ENCODE results near the gene CTXN3.

The CTXN3 gene

GRCh38 chr5:127650022-127650421, 1.1 kb downstream of the CTXN3 start:
- Histone ChIP-seq H3K79me2 (ENCODE audit: control insufficient read depth, insufficient read depth, low read length, unreplicated experiment) (no peaks in the 10 kb centered on the region), H3K4me1 (ENCODE audit: control insufficient read depth, insufficient read depth, low read length, unreplicated experiment) (peaks cover 4% of the 10 kb centered on the region), H3K27me3 (ENCODE audit: insufficient read depth, low read length) (0 out of 2 replicates have a peak, but pooled peaks cover 4% of the 10 kb centered on the region), H3K4me3 (ENCODE audit: low read depth, low read length) (no peak overlapping the region), H3K36me3 (ENCODE audit: insufficient read depth, low read length) (no peaks in the 10 kb centered on the region), H2AFZ (ENCODE audit: low read length, unreplicated experiment) (no peak overlapping the region), H3K27ac (ENCODE audit: low read depth, low read length) (no peak overlapping the region)

- Histone ChIP-seq H3K4me1 (ENCODE audit: control insufficient read depth, insufficient read depth, low read length, unreplicated experiment) (peaks cover 4% of the 10 kb centered on the region), H3K27ac (ENCODE audit: low read depth, low read length) (no peak overlapping the region), H3K27me3 (ENCODE audit: insufficient read depth, low read length) (0 out of 2 replicates have a peak, but pooled peaks cover 4% of the 10 kb centered on the region), H2AFZ (ENCODE audit: low read length, unreplicated experiment) (no peak overlapping the region), H3K79me2 (ENCODE audit: control insufficient read depth, insufficient read depth, low read length, unreplicated experiment) (no peaks in the 10 kb centered on the region), H3K36me3 (ENCODE audit: insufficient read depth, low read length) (no peaks in the 10 kb centered on the region), H3K4me3 (ENCODE audit: low read depth, low read length) (no peak overlapping the region)
Measured at GRCh38 chr5:127650649-127651048, 1.8 kb downstream of the CTXN3 start.

- H3K4me1 ChIP-seq (ENCODE audit: control insufficient read depth, insufficient read depth, low read length, unreplicated experiment) = peaks cover 4% of the 10 kb centered on the region
- no peak overlapping the region for H3K27ac ChIP-seq (ENCODE audit: low read depth, low read length)
- no peak overlapping the region for H3K4me3 ChIP-seq (ENCODE audit: low read depth, low read length)
- no peak overlapping the region for H2AFZ ChIP-seq (ENCODE audit: low read length, unreplicated experiment)
- H3K36me3 ChIP-seq (ENCODE audit: insufficient read depth, low read length) = no peaks in the 10 kb centered on the region
- H3K79me2 ChIP-seq (ENCODE audit: control insufficient read depth, insufficient read depth, low read length, unreplicated experiment) = no peaks in the 10 kb centered on the region
- H3K27me3 ChIP-seq (ENCODE audit: insufficient read depth, low read length) = 0 out of 2 replicates have a peak, but pooled peaks cover 4% of the 10 kb centered on the region
Measured at GRCh38 chr5:127652952-127653611, 4.2 kb downstream of the CTXN3 start.

- Histone ChIP-seq H3K4me3 (ENCODE audit: low read depth, low read length) (no peak overlapping the region), H3K36me3 (ENCODE audit: insufficient read depth, low read length) (no peaks in the 10 kb centered on the region), H3K27ac (ENCODE audit: low read depth, low read length) (no peak overlapping the region), H3K27me3 (ENCODE audit: insufficient read depth, low read length) (0 out of 2 replicates have a peak, but pooled peaks cover 4% of the 10 kb centered on the region), H2AFZ (ENCODE audit: low read length, unreplicated experiment) (no peak overlapping the region), H3K4me1 (ENCODE audit: control insufficient read depth, insufficient read depth, low read length, unreplicated experiment) (no peaks in the 10 kb centered on the region), H3K79me2 (ENCODE audit: control insufficient read depth, insufficient read depth, low read length, unreplicated experiment) (no peaks in the 10 kb centered on the region)
Measured at GRCh38 chr5:127656825-127657224, 7.9 kb downstream of the CTXN3 start.

GRCh38 chr5:127660047-127660733, 11.3 kb downstream of the CTXN3 start:
- Histone ChIP-seq H2AFZ (ENCODE audit: low read length, unreplicated experiment) (no peak overlapping the region), H3K4me3 (ENCODE audit: low read depth, low read length) (no peak overlapping the region), H3K36me3 (ENCODE audit: insufficient read depth, low read length) (no peaks in the 10 kb centered on the region), H3K27ac (ENCODE audit: low read depth, low read length) (no peak overlapping the region), H3K4me1 (ENCODE audit: control insufficient read depth, insufficient read depth, low read length, unreplicated experiment) (no peaks in the 10 kb centered on the region), H3K79me2 (ENCODE audit: control insufficient read depth, insufficient read depth, low read length, unreplicated experiment) (no peaks in the 10 kb centered on the region), H3K27me3 (ENCODE audit: insufficient read depth, low read length) (no peaks in the 10 kb centered on the region)

GRCh38 chr5:127664093-127664492, 15.2 kb downstream of the CTXN3 start:
- H3K4me3 ChIP-seq (ENCODE audit: low read depth, low read length) = no peak overlapping the region
- H3K79me2 ChIP-seq (ENCODE audit: control insufficient read depth, insufficient read depth, low read length, unreplicated experiment) = no peaks in the 10 kb centered on the region
- H3K27ac ChIP-seq (ENCODE audit: low read depth, low read length) = no peak overlapping the region
- no peak overlapping the region for H2AFZ ChIP-seq (ENCODE audit: low read length, unreplicated experiment)
- H3K4me1 ChIP-seq (ENCODE audit: control insufficient read depth, insufficient read depth, low read length, unreplicated experiment) = peaks cover 3% of the 10 kb centered on the region
- H3K36me3 ChIP-seq (ENCODE audit: insufficient read depth, low read length) = no peaks in the 10 kb centered on the region
- H3K27me3 ChIP-seq (ENCODE audit: insufficient read depth, low read length) = no peaks in the 10 kb centered on the region

- Histone ChIP-seq H3K27me3 (ENCODE audit: insufficient read depth, low read length) (no peaks in the 10 kb centered on the region), H3K4me3 (ENCODE audit: low read depth, low read length) (no peak overlapping the region), H3K27ac (ENCODE audit: low read depth, low read length) (no peak overlapping the region), H3K79me2 (ENCODE audit: control insufficient read depth, insufficient read depth, low read length, unreplicated experiment) (no peaks in the 10 kb centered on the region), H2AFZ (ENCODE audit: low read length, unreplicated experiment) (no peak overlapping the region), H3K4me1 (ENCODE audit: control insufficient read depth, insufficient read depth, low read length, unreplicated experiment) (peaks cover 3% of the 10 kb centered on the region), H3K36me3 (ENCODE audit: insufficient read depth, low read length) (no peaks in the 10 kb centered on the region)
Measured at GRCh38 chr5:127665641-127666040, 16.8 kb downstream of the CTXN3 start.

- peak overlapping the region; percentile 21 for H2AFZ ChIP-seq (ENCODE audit: low read length, unreplicated experiment)
- no peaks in the 10 kb centered on the region for H3K79me2 ChIP-seq (ENCODE audit: control insufficient read depth, insufficient read depth, low read length, unreplicated experiment)
- H3K27me3 ChIP-seq (ENCODE audit: insufficient read depth, low read length) = no peaks in the 10 kb centered on the region
- H3K27ac ChIP-seq (ENCODE audit: low read depth, low read length) = no peak overlapping the region
- no peaks in the 10 kb centered on the region for H3K36me3 ChIP-seq (ENCODE audit: insufficient read depth, low read length)
- H3K4me1 ChIP-seq (ENCODE audit: control insufficient read depth, insufficient read depth, low read length, unreplicated experiment) = peaks cover 3% of the 10 kb centered on the region
- no peak overlapping the region for H3K4me3 ChIP-seq (ENCODE audit: low read depth, low read length)
Measured at GRCh38 chr5:127666043-127666716, 17.3 kb downstream of the CTXN3 start.

- Histone ChIP-seq H3K27me3 (ENCODE audit: insufficient read depth, low read length) (no peaks in the 10 kb centered on the region), H3K79me2 (ENCODE audit: control insufficient read depth, insufficient read depth, low read length, unreplicated experiment) (no peaks in the 10 kb centered on the region), H3K4me1 (ENCODE audit: control insufficient read depth, insufficient read depth, low read length, unreplicated experiment) (peaks cover 3% of the 10 kb centered on the region), H3K36me3 (ENCODE audit: insufficient read depth, low read length) (no peaks in the 10 kb centered on the region), H3K4me3 (ENCODE audit: low read depth, low read length) (no peak overlapping the region), H2AFZ (ENCODE audit: low read length, unreplicated experiment) (no peak overlapping the region), H3K27ac (ENCODE audit: low read depth, low read length) (no peak overlapping the region)
Measured at GRCh38 chr5:127667926-127668325, 19.0 kb downstream of the CTXN3 start.

GRCh38 chr5:127671218-127671617, 22.3 kb downstream of the CTXN3 start:
- Histone ChIP-seq H3K27ac (ENCODE audit: low read depth, low read length) (no peak overlapping the region), H3K79me2 (ENCODE audit: control insufficient read depth, insufficient read depth, low read length, unreplicated experiment) (no peaks in the 10 kb centered on the region), H3K36me3 (ENCODE audit: insufficient read depth, low read length) (no peaks in the 10 kb centered on the region), H3K27me3 (ENCODE audit: insufficient read depth, low read length) (no peaks in the 10 kb centered on the region), H2AFZ (ENCODE audit: low read length, unreplicated experiment) (no peak overlapping the region), H3K4me1 (ENCODE audit: control insufficient read depth, insufficient read depth, low read length, unreplicated experiment) (peaks cover 2% of the 10 kb centered on the region), H3K4me3 (ENCODE audit: low read depth, low read length) (no peak overlapping the region)
